Activated CD8-positive, alpha-beta T cell treated with anti-CD3 and anti-CD28 coated beads, Interleukin-2, amount 10 ng/mL, durations not matched to agents 7 days and 5 days (primary cell): ENCODE measurements around the gene FCRL5. TPM values are rescaled to one million over a fixed set of nuclear protein-coding genes. Genes with fewer than 3 reads are reported as not detected.

Experiments used
- total RNA-seq, 2 experiments: library from RNA; stranded (reverse); gene quantifications; one replicate each; pipeline ENCODE4 v1.2.3, GENCODE V29; 2021

FCRL5 gene
- total RNA-seq, 2 experiments from 2014 or later: 0.10 to 0.11 TPM

Other genes starting within 250 kb of the FCRL5 start
- gene FCRL4, start 45.6 kb upstream of the FCRL5 start, total RNA-seq: not detected
- under 1 TPM; 0.37 to 0.42 TPM for gene FCRL3, start 148.3 kb upstream of the FCRL5 start, total RNA-seq
- not detected for gene FCRL2, start 224.6 kb upstream of the FCRL5 start, total RNA-seq